GM23248 (cell line): ENCODE data around the gene TEX10.

Experiments used
- EZH2 ChIP-seq: fragments of 200-600 bp; sonication (generic); IDR thresholded peaks from 2 replicates; pipeline ENCODE4 v1.6.1; 2018; ENCODE audit warnings: antibody characterized with exemption, mild to moderate bottlenecking; ENCODE audit not compliant: insufficient read depth, poor library complexity, severe bottlenecking
- EZH2phosphoT487 ChIP-seq: fragments of 200-600 bp; sonication (generic); IDR thresholded peaks from 2 replicates; pipeline ENCODE4 v1.6.1; 2018; ENCODE audit warnings: antibody characterized with exemption, moderate library complexity, mild to moderate bottlenecking, low read depth; ENCODE audit not compliant: insufficient read depth

GRCh38 chr9:100307080-100307479 is 45.7 kb downstream of the TEX10 start:
- TF ChIP-seq EZH2phosphoT487, result no peak
- TF ChIP-seq EZH2, result no peak
